ENCODE measurements around the gene BAG3.
"Not testable (repeated sequence)": the region's sequence is repeated elsewhere in the genome, so short reads cannot be mapped to it uniquely, and the experiment has no call there.

GRCh38 chr10:119707331-119707730 lies 56.2 kb downstream of the BAG3 start:
- TF ChIP-seq CTCF, POLR2A (IDR thresholded peaks at IDR 0.05): not testable (repeated sequence)

Data from right lobe of liver (tissue), 4 donors.